ENCODE measurements around the gene FARSA. TPM values are rescaled to one million over a fixed set of nuclear protein-coding genes. Genes with fewer than 3 reads are reported as not detected.

Gene FARSA
- total RNA-seq, 1 donor from 2014 or later: 71.6 TPM

DNA sequence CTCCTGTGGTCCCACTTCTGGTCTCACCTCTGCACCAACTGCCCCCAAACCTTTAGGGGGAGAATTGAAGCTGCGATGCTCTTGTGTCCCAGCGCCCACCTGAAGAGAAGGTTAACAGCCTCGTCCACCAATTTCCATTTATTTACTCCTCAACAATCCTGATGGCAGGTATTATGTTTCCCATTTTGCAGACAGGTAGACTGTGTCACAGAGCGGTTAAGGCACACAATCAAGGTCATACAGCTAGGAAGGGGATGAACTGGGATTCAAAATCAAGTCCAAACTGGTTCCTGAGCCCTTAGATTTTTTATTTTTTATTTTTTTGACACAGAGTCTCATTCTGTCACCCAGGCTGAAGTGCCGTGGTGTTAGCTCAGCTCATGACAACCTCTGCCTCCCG, 58.4 kb downstream of the FARSA start:
- H3K36me3 Mint-ChIP-seq (ENCODE audit: unreplicated experiment): peaks cover 14% of the 10 kb centered on the region
- no peaks in the 10 kb centered on the region for H3K4me1 Mint-ChIP-seq (ENCODE audit: low read depth, unreplicated experiment)

DNA sequence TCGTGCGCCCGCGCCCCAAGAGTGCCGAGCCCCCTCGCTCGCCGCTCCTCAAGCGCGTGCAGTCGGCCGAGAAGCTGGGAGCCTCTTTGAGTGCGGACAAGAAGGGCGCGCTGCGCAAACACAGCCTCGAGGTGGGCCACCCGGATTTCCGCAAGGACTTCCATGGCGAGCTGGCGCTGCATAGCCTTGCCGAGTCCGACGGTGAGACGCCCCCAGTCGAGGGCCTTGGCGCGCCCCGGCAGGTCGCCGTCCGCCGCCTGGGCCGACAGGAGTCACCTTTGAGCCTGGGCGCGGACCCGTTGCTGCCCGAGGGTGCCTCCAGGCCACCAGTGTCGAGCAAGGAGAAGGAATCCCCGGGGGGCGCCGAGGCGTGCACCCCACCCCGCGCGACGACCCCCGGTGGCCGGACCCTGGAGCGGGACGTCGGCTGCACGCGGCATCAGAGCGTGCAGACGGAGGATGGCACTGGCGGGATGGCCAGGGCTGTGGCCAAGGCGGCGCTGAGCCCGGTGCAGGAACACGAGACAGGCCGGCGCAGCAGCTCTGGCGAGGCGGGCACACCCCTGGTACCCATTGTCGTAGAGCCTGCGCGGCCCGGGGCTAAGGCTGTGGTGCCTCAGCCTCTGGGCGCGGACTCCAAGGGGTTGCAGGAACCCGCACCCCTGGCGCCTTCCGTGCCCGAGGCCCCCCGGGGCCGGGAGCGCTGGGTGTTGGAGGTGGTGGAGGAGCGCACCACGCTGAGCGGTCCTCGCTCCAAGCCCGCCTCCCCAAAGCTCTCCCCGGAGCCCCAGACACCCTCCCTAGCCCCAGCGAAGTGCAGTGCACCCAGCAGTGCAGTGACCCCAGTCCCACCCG, 59.4 kb downstream of the FARSA start:
- peaks cover 14% of the 10 kb centered on the region for H3K36me3 Mint-ChIP-seq (ENCODE audit: unreplicated experiment)

More for the DNA sequence above, 58.4 kb downstream of the FARSA start:
- H3K27me3 Mint-ChIP-seq (ENCODE audit: unreplicated experiment): peaks cover 12% of the 10 kb centered on the region
- peaks cover 8% of the 10 kb centered on the region for H3K9me3 Mint-ChIP-seq (ENCODE audit: unreplicated experiment)
- DNase-seq: no peak
- H3K4me3 Mint-ChIP-seq (ENCODE audit: unreplicated experiment): no peak overlapping the region
- TF ChIP-seq CTCF (IDR thresholded peaks at IDR 0.05; ENCODE audit: partially characterized antibody, unreplicated experiment): no peak
- H3K27ac Mint-ChIP-seq (ENCODE audit: unreplicated experiment): no peak overlapping the region

GRCh38 chr19:12872941-12873890, 60.3 kb downstream of the FARSA start:
- peak; percentile 59 for DNase-seq
- no peak for TF ChIP-seq CTCF (IDR thresholded peaks at IDR 0.05; ENCODE audit: partially characterized antibody, unreplicated experiment)
- peaks cover 2% of the 10 kb centered on the region for H3K4me1 Mint-ChIP-seq (ENCODE audit: low read depth, unreplicated experiment)

More for the DNA sequence above, 59.4 kb downstream of the FARSA start:
- H3K4me1 Mint-ChIP-seq (ENCODE audit: low read depth, unreplicated experiment): no peaks in the 10 kb centered on the region
- H3K9me3 Mint-ChIP-seq (ENCODE audit: unreplicated experiment): peaks cover 8% of the 10 kb centered on the region
- H3K27me3 Mint-ChIP-seq (ENCODE audit: unreplicated experiment): peaks cover 12% of the 10 kb centered on the region
- no peak overlapping the region for H3K4me3 Mint-ChIP-seq (ENCODE audit: unreplicated experiment)
- no peak for TF ChIP-seq CTCF (IDR thresholded peaks at IDR 0.05; ENCODE audit: partially characterized antibody, unreplicated experiment)
- DNase-seq: no peak
- no peak overlapping the region for H3K27ac Mint-ChIP-seq (ENCODE audit: unreplicated experiment)

More at GRCh38 chr19:12872941-12873890, 60.3 kb downstream of the FARSA start:
- Mint-ChIP-seq H3K4me3 (ENCODE audit: unreplicated experiment) (no peak overlapping the region), H3K9me3 (ENCODE audit: unreplicated experiment) (peaks cover 8% of the 10 kb centered on the region), H3K27me3 (ENCODE audit: unreplicated experiment) (peaks cover 12% of the 10 kb centered on the region), H3K36me3 (ENCODE audit: unreplicated experiment) (peaks cover 14% of the 10 kb centered on the region), H3K27ac (ENCODE audit: unreplicated experiment) (no peak overlapping the region)

Small RNAs within 50 kb of the gene (microRNA-seq; reads per million reads assigned to microRNA genes)
- 0.41 reads per million for gene MIR5695 (ENCODE audit: unreplicated experiment)
- gene MIR6515 (ENCODE audit: unreplicated experiment): 18.1 reads per million, percentile 57 among the genes with 10 or more reads in this experiment

Other genes with a start within 250 kb of the FARSA start
- not detected for gene GNG14, start 245.7 kb downstream of the FARSA start, total RNA-seq (ENCODE audit: unreplicated experiment)
- gene FBXW9, start 237.1 kb downstream of the FARSA start, total RNA-seq (ENCODE audit: unreplicated experiment): 7.4 TPM
- gene TNPO2, start 209.8 kb downstream of the FARSA start, total RNA-seq (ENCODE audit: unreplicated experiment): 135 TPM
- 204 TPM for gene TRIR, start 199.0 kb downstream of the FARSA start, total RNA-seq (ENCODE audit: unreplicated experiment)
- gene GET3, start 196.2 kb downstream of the FARSA start, total RNA-seq (ENCODE audit: unreplicated experiment): 49.3 TPM
- not detected for gene BEST2, start 181.9 kb downstream of the FARSA start, total RNA-seq (ENCODE audit: unreplicated experiment)
- gene HOOK2, start 158.2 kb downstream of the FARSA start, total RNA-seq (ENCODE audit: unreplicated experiment): 40.1 TPM
- gene JUNB, start 142.2 kb downstream of the FARSA start, total RNA-seq (ENCODE audit: unreplicated experiment): 24.9 TPM
- gene PRDX2, start 131.9 kb downstream of the FARSA start, total RNA-seq (ENCODE audit: unreplicated experiment): 671 TPM
- 14.4 TPM for gene THSD8, start 131.6 kb downstream of the FARSA start, total RNA-seq (ENCODE audit: unreplicated experiment)
- gene RNASEH2A, start 127.1 kb downstream of the FARSA start, total RNA-seq (ENCODE audit: unreplicated experiment): 16.7 TPM
- 4.8 TPM for gene RTBDN, start 99.1 kb downstream of the FARSA start, total RNA-seq (ENCODE audit: unreplicated experiment)
- 230 TPM for gene MAST1, start 95.2 kb downstream of the FARSA start, total RNA-seq (ENCODE audit: unreplicated experiment)
- 7.9 TPM for gene DNASE2, start 52.3 kb downstream of the FARSA start, total RNA-seq (ENCODE audit: unreplicated experiment)
- not detected for gene KLF1, start 46.5 kb downstream of the FARSA start, total RNA-seq (ENCODE audit: unreplicated experiment)
- gene GCDH, start 42.6 kb downstream of the FARSA start, total RNA-seq (ENCODE audit: unreplicated experiment): 34.2 TPM
- 0.59 TPM for gene SYCE2, start 14.4 kb downstream of the FARSA start, total RNA-seq (ENCODE audit: unreplicated experiment)
- 543 TPM for gene CALR, start 4.9 kb upstream of the FARSA start, total RNA-seq (ENCODE audit: unreplicated experiment)
- 62.1 TPM for gene RAD23A, start 12.2 kb upstream of the FARSA start, total RNA-seq (ENCODE audit: unreplicated experiment)
- gene GADD45GIP1, start 23.5 kb upstream of the FARSA start, total RNA-seq (ENCODE audit: unreplicated experiment): 28.8 TPM
- gene DAND5, start 35.9 kb upstream of the FARSA start, total RNA-seq (ENCODE audit: unreplicated experiment): 0.44 TPM
- gene NFIX, start 61.8 kb upstream of the FARSA start, total RNA-seq (ENCODE audit: unreplicated experiment): 2.4 TPM
- gene LYL1, start 169.1 kb upstream of the FARSA start, total RNA-seq (ENCODE audit: unreplicated experiment): 1.3 TPM
- gene TRMT1, start 183.0 kb upstream of the FARSA start, total RNA-seq (ENCODE audit: unreplicated experiment): 29.2 TPM
- gene NACC1, start 184.6 kb upstream of the FARSA start, total RNA-seq (ENCODE audit: unreplicated experiment): 68.6 TPM
- gene STX10, start 216.7 kb upstream of the FARSA start, total RNA-seq (ENCODE audit: unreplicated experiment): 17.2 TPM
- 109 TPM for gene IER2, start 216.7 kb upstream of the FARSA start, total RNA-seq (ENCODE audit: unreplicated experiment)

Measured in glutamatergic neuron (in vitro differentiated cells).